OCI-LY3 (cell line): ENCODE results near the gene LIPC.

Experiments
- EZH2phosphoT487 ChIP-seq: fragments of 200-600 bp; shearing (Covaris generic); IDR thresholded peaks from 2 replicates; pipeline ENCODE4 v1.6.1; 2018; ENCODE audit warnings: antibody characterized with exemption, mixed run types, low read depth
- TF ChIP-seq, protein P1 (sequence below): fragments of 200-600, 300-600 bp; sonication (generic); IDR thresholded peaks from 2 replicates; pipeline ENCODE4 v1.5.1; 2014; ENCODE audit warnings: antibody characterized with exemption, low read length, low read depth

DNA sequence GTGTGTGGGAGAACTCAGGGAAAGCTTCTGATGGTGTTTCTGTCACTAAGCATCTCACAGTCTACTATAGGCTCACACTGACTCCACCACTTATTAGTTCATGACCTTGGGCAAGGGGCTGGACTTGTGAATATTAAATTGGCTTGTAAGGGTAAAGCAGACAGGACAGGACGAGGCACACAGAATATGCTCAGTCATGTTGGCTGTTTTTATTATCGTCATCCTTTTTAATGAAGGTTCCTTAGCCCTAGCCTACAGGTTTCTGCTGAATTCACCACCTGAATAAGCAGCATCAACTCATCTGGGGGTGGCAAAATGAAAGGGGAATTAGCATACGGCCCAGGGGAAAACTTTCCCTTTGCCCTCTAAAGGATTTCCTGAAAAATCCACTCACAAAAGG, 39.6 kb upstream of the LIPC start:
- TF ChIP-seq, protein P1, sequence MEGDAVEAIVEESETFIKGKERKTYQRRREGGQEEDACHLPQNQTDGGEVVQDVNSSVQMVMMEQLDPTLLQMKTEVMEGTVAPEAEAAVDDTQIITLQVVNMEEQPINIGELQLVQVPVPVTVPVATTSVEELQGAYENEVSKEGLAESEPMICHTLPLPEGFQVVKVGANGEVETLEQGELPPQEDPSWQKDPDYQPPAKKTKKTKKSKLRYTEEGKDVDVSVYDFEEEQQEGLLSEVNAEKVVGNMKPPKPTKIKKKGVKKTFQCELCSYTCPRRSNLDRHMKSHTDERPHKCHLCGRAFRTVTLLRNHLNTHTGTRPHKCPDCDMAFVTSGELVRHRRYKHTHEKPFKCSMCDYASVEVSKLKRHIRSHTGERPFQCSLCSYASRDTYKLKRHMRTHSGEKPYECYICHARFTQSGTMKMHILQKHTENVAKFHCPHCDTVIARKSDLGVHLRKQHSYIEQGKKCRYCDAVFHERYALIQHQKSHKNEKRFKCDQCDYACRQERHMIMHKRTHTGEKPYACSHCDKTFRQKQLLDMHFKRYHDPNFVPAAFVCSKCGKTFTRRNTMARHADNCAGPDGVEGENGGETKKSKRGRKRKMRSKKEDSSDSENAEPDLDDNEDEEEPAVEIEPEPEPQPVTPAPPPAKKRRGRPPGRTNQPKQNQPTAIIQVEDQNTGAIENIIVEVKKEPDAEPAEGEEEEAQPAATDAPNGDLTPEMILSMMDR: no peak
- TF ChIP-seq EZH2phosphoT487: no peak
